ENCODE measurements around the gene DGKI. TPM values are rescaled to one million over a fixed set of nuclear protein-coding genes. Genes with fewer than 3 reads are reported as not detected.

The DGKI gene
- total RNA-seq, 4 donors from 2014 or later = 0.64 to 1.2 (median 1.00) TPM; not detected in 1

DNA sequence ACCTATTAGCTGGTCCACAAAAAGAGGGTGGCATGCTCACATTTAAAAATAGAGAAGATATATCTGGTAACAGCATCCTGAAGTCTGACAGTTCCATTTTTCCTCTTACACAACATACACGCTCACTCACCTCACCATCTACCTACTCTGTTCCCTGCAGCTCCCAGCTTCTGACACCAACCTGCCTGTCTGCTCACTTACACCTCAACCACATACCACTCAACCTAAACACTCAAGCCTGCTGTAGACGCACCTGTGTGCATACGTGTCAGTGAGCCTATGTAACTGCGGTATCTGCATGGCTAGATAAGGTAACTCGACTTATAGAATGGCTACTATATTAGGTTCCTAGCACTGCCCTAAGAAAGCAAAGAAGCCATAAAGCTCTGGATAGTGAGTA is 174.9 kb downstream of the DGKI start:
- no peak for DNase-seq
- Histone ChIP-seq H3K4me3 (no peak overlapping the region), H3K4me1 (no peaks in the 10 kb centered on the region), H3K9me3 (no peaks in the 10 kb centered on the region), H3K27me3 (no peaks in the 10 kb centered on the region), H3K36me3 (no peaks in the 10 kb centered on the region), H3K27ac (no peak overlapping the region)
- no peak for TF ChIP-seq EP300 (IDR thresholded peaks at IDR 0.05; ENCODE audit: low read depth)
- no peak for TF ChIP-seq POLR2A (IDR thresholded peaks at IDR 0.05)
- TF ChIP-seq POLR2AphosphoS5 (IDR thresholded peaks at IDR 0.05) = no peak
- TF ChIP-seq, protein P1, sequence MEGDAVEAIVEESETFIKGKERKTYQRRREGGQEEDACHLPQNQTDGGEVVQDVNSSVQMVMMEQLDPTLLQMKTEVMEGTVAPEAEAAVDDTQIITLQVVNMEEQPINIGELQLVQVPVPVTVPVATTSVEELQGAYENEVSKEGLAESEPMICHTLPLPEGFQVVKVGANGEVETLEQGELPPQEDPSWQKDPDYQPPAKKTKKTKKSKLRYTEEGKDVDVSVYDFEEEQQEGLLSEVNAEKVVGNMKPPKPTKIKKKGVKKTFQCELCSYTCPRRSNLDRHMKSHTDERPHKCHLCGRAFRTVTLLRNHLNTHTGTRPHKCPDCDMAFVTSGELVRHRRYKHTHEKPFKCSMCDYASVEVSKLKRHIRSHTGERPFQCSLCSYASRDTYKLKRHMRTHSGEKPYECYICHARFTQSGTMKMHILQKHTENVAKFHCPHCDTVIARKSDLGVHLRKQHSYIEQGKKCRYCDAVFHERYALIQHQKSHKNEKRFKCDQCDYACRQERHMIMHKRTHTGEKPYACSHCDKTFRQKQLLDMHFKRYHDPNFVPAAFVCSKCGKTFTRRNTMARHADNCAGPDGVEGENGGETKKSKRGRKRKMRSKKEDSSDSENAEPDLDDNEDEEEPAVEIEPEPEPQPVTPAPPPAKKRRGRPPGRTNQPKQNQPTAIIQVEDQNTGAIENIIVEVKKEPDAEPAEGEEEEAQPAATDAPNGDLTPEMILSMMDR (IDR thresholded peaks at IDR 0.05) = no peak
- intact Hi-C loops (cut with DNase I; ENCODE audit: low total_unique reads) = no loop called here
- WGBS, 2 donors (ENCODE audit: low coverage in 1 of 2) = 96% methylated on average over 5 of the region's 5 CpGs; no CpG with 5 or more reads in 1 of the 2 donors
- in situ Hi-C loops (cut with MboI; ENCODE audit: low pct_ligation_motif_present in 1 of 4, low pct_unique_long_range_greater_than_20kb in 1 of 4, low sequenced_read_pairs in 3 of 4) = loop anchor here in 2 of 4 donors (25.0 kb wide), 2 partner anchors 190 to 340 kb away; partner anchors contain the start of gene CREB3L2 (in 2 of the 2)

DNA sequence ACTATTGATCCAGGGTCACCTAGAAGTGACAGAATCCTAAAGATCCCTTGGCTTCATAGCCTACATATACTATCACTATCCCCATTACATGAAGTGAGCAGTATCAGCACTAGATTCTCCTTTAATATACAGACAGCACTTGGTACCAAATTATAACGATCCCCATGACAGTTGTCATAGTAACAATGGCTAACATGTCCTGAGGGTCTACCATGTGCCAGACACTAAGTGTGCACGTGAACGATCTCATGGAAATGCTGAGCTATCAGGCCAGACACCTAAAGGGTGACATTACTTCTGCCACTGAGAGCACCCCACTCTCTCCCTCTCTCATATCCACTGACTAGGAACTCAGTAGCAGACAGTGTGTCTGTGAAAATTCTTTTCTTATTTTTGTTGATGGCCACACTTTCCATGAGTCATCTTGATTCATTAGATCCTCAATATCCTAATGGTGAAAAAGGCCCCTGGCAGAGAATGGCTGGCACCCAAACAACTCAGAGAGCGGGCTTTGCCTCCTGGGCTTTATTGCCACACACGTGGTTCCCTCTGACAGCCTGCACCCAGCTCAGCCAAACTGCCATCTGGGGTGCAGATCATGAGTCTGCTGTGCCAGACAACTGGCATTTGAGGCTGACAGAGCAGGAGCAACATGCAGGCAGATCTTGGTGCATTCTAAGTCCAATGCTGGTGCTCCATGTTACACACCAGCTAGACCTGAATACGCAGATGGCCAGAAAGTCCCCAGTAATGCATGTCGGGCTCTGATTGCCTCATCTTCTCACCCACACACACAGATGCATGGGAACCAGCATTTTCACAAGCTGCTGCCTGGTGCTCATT is 176.3 kb downstream of the DGKI start:
- 71 to 83% methylated on average over 1 to 7 of the region's 7 CpGs for WGBS, 2 donors (ENCODE audit: low coverage in 1 of 2)
- in situ Hi-C loops (cut with MboI; ENCODE audit: low pct_ligation_motif_present in 1 of 4, low pct_unique_long_range_greater_than_20kb in 1 of 4, low sequenced_read_pairs in 3 of 4) = loop anchor here in 2 of 4 donors (25.0 kb wide), 2 partner anchors 192 to 342 kb away; partner anchors contain the start of gene CREB3L2 (in 2 of the 2)

DNA sequence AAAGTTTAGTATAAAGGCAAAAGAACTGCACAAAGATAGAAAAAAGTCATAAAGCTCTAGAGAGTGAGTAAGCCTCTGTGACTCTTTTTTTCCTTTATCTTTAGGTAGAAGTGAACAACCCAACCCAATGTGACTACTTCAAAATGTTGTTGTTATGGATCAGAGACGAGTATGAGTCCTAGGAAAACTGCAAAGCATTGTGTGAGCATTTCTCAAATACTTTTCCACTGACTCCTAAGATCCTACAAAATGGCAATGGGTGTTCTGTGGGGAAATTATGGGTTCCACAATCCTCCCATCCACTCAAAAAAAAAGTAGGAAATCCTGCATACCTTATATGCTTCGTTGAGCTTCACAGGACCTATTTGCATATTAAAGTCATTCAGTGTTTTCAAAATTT is 177.1 kb downstream of the DGKI start:
- intact Hi-C loops (cut with DNase I; ENCODE audit: low total_unique reads) (no loop called here), in situ Hi-C loops (cut with MboI; ENCODE audit: low pct_ligation_motif_present in 1 of 4, low pct_unique_long_range_greater_than_20kb in 1 of 4, low sequenced_read_pairs in 3 of 4) (loop anchor here in 2 of 4 donors (25.0 kb wide), 2 partner anchors 193 to 343 kb away; partner anchors contain the start of gene CREB3L2 (in 2 of the 2))
- 13 to 31% methylated on average over 2 of the region's 2 CpGs for WGBS, 2 donors (ENCODE audit: low coverage in 1 of 2)
- TF ChIP-seq, protein P1 (IDR thresholded peaks at IDR 0.05) = no peak
- TF ChIP-seq EP300 (IDR thresholded peaks at IDR 0.05; ENCODE audit: low read depth) = no peak
- no peak for TF ChIP-seq POLR2AphosphoS5 (IDR thresholded peaks at IDR 0.05)
- no peak for TF ChIP-seq POLR2A (IDR thresholded peaks at IDR 0.05)
- Histone ChIP-seq H3K36me3 (no peaks in the 10 kb centered on the region), H3K4me1 (no peaks in the 10 kb centered on the region), H3K4me3 (no peak overlapping the region), H3K9me3 (no peaks in the 10 kb centered on the region), H3K27ac (no peak overlapping the region), H3K27me3 (no peaks in the 10 kb centered on the region)
- no peak for DNase-seq

More for the DNA sequence above, 176.3 kb downstream of the DGKI start:
- Histone ChIP-seq H3K27me3 (no peaks in the 10 kb centered on the region), H3K4me1 (no peaks in the 10 kb centered on the region), H3K27ac (no peak overlapping the region), H3K9me3 (no peaks in the 10 kb centered on the region), H3K4me3 (no peak overlapping the region), H3K36me3 (no peaks in the 10 kb centered on the region)
- intact Hi-C loops (cut with DNase I; ENCODE audit: low total_unique reads) = no loop called here
- TF ChIP-seq POLR2AphosphoS5 (IDR thresholded peaks at IDR 0.05) (no peak), EP300 (IDR thresholded peaks at IDR 0.05; ENCODE audit: low read depth) (no peak), POLR2A (IDR thresholded peaks at IDR 0.05) (no peak)
- TF ChIP-seq, protein P1 (IDR thresholded peaks at IDR 0.05) = no peak
- DNase-seq = no peak

DNA sequence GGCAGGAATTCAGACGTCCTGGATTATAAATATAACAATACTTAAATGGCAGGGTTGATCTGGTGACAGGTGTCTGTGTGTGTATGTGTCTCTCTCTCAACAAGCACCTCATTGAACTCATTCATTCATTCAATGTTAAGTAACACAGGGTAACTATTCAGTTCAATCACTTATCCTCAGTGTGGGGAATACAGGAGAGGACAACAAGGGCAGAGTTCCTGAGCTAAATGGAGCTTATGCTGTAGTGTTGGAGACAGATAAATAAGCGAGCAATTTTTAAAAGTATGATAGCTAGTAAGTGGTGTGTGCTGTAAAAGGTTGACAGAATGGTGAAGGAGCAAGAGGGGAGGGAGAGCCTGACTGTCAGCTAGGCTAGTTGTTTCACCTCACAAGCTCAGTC is 178.4 kb downstream of the DGKI start:
- H3K36me3 ChIP-seq = no peaks in the 10 kb centered on the region
- no peak overlapping the region for H3K27ac ChIP-seq
- intact Hi-C loops (cut with DNase I; ENCODE audit: low total_unique reads) (no loop called here), in situ Hi-C loops (cut with MboI; ENCODE audit: low pct_ligation_motif_present in 1 of 4, low pct_unique_long_range_greater_than_20kb in 1 of 4, low sequenced_read_pairs in 3 of 4) (loop anchor here in 2 of 4 donors (25.0 kb wide), 2 partner anchors 194 to 344 kb away; partner anchors contain the start of gene CREB3L2 (in 2 of the 2))
- H3K27me3 ChIP-seq = no peaks in the 10 kb centered on the region
- no peaks in the 10 kb centered on the region for H3K4me1 ChIP-seq
- TF ChIP-seq POLR2A (IDR thresholded peaks at IDR 0.05) (no peak), POLR2AphosphoS5 (IDR thresholded peaks at IDR 0.05) (no peak), EP300 (IDR thresholded peaks at IDR 0.05; ENCODE audit: low read depth) (no peak)
- TF ChIP-seq, protein P1 (IDR thresholded peaks at IDR 0.05) = no peak
- H3K4me3 ChIP-seq = no peak overlapping the region
- H3K9me3 ChIP-seq = no peaks in the 10 kb centered on the region
- WGBS, 2 donors (ENCODE audit: low coverage in 1 of 2) = 48 to 52% methylated on average over 2 of the region's 2 CpGs
- DNase-seq = no peak
